GM18858 (cell line): Measurements from ENCODE around the gene ABCB7.
"Not testable (repeated sequence)": the region's sequence is repeated elsewhere in the genome, so short reads cannot be mapped to it uniquely, and the experiment has no call there.

Experiments
- ATAC-seq: cut with Tn5 transposase; IDR thresholded peaks from one replicate; pipeline ENCODE4 v1.9.1; 2021; ENCODE audit not compliant: unreplicated experiment

Gene ABCB7

GRCh38 chrX:75106772-75107171, 49.3 kb downstream of the ABCB7 start:
- no peak for ATAC-seq

- ATAC-seq, result no peak
These were observed 59.8 kb downstream of the ABCB7 start for GRCh38 chrX:75096331-75096730.

DNA sequence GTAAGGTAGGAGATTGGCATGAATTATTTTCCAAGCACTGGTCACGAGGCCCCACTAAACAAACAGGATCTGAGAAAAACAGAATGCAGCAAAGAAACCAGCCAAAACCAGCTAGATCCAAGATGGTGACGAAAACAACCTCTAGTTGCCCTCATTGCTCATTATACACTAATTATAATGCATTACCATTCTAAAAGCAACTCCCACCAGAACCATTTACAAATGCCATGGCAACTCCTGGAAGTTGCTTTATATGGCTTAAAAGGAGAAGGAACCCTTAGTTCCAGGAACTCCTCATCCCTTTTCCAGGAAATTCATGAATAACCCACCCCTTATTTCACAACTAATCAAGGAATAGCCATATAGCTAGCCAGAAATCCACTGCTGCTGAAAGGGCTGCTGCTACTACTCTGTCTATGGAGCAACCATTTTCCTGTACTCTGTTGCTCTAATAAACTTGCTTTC, 69.3 kb downstream of the ABCB7 start:
- no peak for ATAC-seq

GRCh38 chrX:75084757-75085156, 71.3 kb downstream of the ABCB7 start:
- ATAC-seq, result no peak

- ATAC-seq, result no peak
These were observed 79.7 kb downstream of the ABCB7 start for GRCh38 chrX:75076429-75076828.

DNA sequence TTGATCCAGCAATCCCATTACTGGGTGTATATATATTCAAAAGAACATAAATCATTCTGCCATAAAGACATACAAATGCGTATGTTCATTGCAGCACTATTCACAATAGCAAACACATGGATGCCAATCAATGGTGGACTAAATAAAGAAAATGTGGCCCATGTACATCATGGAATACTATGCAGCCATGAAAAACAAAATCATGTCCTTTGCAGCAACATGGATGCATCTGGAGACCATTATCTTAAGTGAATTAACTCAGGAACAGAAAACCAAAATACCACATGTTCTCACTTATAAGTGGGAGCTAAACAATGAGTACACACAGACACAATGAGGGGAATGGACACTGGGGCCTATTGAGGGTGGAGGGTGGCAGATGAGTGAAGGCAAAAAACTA, 81.6 kb downstream of the ABCB7 start:
- ATAC-seq, result no peak

- no peak for ATAC-seq
These were observed 84.7 kb downstream of the ABCB7 start for GRCh38 chrX:75071334-75071733.

DNA sequence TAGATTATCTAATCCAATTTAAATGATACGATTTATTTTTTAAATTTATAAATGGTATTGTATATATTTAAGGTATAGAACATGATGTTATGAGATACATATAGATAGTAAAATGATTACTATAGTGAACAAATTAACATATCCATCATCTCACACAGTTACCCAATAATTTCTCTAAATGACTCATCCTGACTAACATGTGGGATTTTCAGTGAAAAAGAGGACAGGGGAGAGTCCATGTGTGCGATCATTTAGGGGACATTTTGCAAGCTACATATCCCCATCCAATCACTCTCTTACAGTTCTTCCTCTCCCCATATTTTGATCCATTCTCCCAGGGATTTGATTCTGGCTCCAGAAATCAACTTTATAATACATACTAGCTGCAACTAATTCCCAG, 88.2 kb downstream of the ABCB7 start:
- ATAC-seq, result no peak

- no peak for ATAC-seq
These were observed 94.4 kb downstream of the ABCB7 start for GRCh38 chrX:75061701-75062100.

DNA sequence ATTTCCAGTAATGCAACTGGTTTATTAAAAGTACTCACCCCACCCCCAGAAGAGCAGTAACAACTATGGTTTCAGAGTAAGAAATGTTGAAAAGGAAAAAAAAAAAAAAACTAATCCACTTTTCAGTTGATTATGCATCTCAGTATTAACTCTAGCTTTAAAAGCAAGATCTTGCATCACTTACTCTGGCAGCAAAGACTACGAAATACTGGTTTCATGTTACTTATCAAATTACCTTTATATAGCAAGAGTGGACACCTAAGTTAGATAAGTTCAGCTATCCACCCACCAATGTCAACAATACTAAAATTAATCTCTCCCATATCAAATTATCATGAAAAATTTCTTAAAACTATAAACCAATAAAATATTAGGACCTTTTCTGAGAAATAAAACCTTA, 105.0 kb downstream of the ABCB7 start:
- no peak for ATAC-seq

DNA sequence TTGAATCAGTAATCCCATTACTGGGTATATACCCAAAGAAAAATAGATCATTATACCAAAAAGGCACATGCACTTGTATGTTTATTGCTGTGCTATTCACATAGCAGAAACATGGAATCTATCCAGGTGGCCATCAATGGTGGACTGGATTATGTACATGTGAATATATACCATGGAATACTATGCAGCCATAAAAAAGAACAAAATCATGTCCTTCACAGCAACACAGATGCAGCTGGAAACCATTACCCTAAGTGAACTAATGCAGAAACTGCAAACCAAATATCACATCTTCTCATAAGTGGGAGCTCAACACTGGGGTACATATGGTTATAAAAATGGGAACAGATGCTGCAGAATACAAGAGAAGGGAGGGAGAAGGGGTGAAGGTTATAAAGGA, 110.7 kb downstream of the ABCB7 start:
- no peak for ATAC-seq

DNA sequence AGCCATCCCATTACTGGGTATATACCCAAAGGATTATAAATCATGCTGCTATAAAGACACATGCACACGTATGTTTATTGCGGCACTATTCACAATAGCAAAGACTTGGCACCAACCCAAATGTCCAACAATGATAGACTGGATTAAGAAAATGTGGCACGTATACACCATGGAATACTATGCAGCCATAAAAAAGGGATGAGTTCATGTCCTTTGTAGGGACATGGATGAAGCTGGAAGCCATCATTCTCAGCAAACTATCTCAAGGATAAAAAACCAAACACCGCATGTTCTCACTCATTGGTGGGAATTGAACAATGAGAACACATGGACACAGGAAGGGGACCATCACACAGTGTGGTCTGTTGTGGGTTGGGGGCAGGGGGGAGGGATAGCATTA, 111.9 kb downstream of the ABCB7 start:
- not testable (repeated sequence) for ATAC-seq

DNA sequence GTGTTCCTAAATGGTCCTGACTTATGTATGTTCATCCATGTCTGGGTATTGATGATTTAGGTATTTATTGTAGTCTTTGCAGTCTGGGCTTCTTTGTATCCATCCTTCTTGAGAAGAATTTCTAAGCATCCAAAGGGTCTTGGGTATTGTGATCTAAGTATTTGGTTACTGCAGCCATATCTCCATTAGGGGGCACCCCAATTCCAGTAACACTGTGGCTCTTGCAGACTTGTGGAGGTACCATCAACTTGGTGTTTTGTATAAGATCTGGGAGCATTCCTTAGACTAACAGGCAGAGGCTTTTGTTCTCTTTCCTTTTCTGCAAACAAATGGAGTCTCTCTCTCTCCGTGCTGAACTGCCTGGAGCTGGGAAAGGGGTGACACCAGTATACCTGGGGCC, 117.2 kb downstream of the ABCB7 start:
- no peak for ATAC-seq
